T follicular helper cell (primary cell): ENCODE data around the gene SLC4A8.
A peak's percentile ranks its signal among the peaks of the same experiment; 100 is the strongest.

Source experiments
- DNase-seq: peaks from one replicate; pipeline ENCODE4 v3.0.0-alpha.2; 2020; ENCODE audit warnings: low read depth
- total RNA-seq, 2 experiments: gene quantifications; one replicate each; lab custom pipeline; 2026; lab: John Stamatoyannopoulos, UW

The SLC4A8 gene
- total RNA-seq = 0.65 to 3.5 reads per million in 2 experiments

- DNase-seq = peak; percentile 38
Measured at GRCh38 chr12:51424662-51425539, at the start of gene SLC4A8. Gene SLC4A8, plus strand, starts transcription at chr12:51424831. Its CDS starts 157 bp downstream, at chr12:51424988.

GRCh38 chr12:51374856-51375255 lies 49.8 kb upstream of the SLC4A8 start:
- DNase-seq = no peak

GRCh38 chr12:51377099-51377984 lies 47.3 kb upstream of the SLC4A8 start:
- no peak for DNase-seq

- DNase-seq = no peak
Measured at GRCh38 chr12:51378749-51379148, 45.9 kb upstream of the SLC4A8 start.

- no peak for DNase-seq
Measured at GRCh38 chr12:51379571-51379970, 45.1 kb upstream of the SLC4A8 start.

- no peak for DNase-seq
Measured at GRCh38 chr12:51381226-51382079, 43.2 kb upstream of the SLC4A8 start.

GRCh38 chr12:51382173-51382572 lies 42.5 kb upstream of the SLC4A8 start:
- DNase-seq = no peak

- DNase-seq = no peak
Measured at GRCh38 chr12:51383269-51383905, 41.2 kb upstream of the SLC4A8 start.

- no peak for DNase-seq
Measured at GRCh38 chr12:51386351-51386750, 38.3 kb upstream of the SLC4A8 start.

- DNase-seq = no peak
Measured at GRCh38 chr12:51388069-51388799, 36.4 kb upstream of the SLC4A8 start.

- no peak for DNase-seq
Measured at GRCh38 chr12:51388846-51389245, 35.8 kb upstream of the SLC4A8 start.

- DNase-seq = no peak
Measured at GRCh38 chr12:51389302-51389999, 35.2 kb upstream of the SLC4A8 start.

- no peak for DNase-seq
Measured at GRCh38 chr12:51390457-51390856, 34.2 kb upstream of the SLC4A8 start.

GRCh38 chr12:51390891-51391282 lies 33.7 kb upstream of the SLC4A8 start:
- DNase-seq = no peak

GRCh38 chr12:51391283-51392123 lies 33.1 kb upstream of the SLC4A8 start, which contains the start of gene GALNT6:
Gene GALNT6, minus strand, starts transcription at chr12:51391406. Its CDS starts 11,625 bp downstream, at chr12:51379781.
- peak; percentile 55 for DNase-seq

GRCh38 chr12:51392556-51393237 lies 31.9 kb upstream of the SLC4A8 start:
- DNase-seq = no peak

- DNase-seq = no peak
Measured at GRCh38 chr12:51393676-51394545, 30.7 kb upstream of the SLC4A8 start.
